GM12873 (cell line): ENCODE data around the gene NDC80.

Source experiments
- CTCF ChIP-seq: IDR thresholded peaks from 2 replicates; pipeline ENCODE4 v1.5.1; 2012; ENCODE audit warnings: low read depth, mild to moderate bottlenecking, moderate library complexity, low read length, control low read depth; ENCODE audit not compliant: insufficient read depth; ENCODE audit errors: missing control alignments

NDC80 gene

GRCh38 chr18:2571200-2572170, at the start of gene NDC80, which contains the start of gene METTL4:
Gene NDC80, plus strand, starts transcription at chr18:2571557. Its CDS starts 1,429 bp downstream, at chr18:2572986.
Gene METTL4, minus strand, starts transcription at chr18:2571505. Its CDS starts 4,289 bp downstream, at chr18:2567216.
- no peak for TF ChIP-seq CTCF

DNA sequence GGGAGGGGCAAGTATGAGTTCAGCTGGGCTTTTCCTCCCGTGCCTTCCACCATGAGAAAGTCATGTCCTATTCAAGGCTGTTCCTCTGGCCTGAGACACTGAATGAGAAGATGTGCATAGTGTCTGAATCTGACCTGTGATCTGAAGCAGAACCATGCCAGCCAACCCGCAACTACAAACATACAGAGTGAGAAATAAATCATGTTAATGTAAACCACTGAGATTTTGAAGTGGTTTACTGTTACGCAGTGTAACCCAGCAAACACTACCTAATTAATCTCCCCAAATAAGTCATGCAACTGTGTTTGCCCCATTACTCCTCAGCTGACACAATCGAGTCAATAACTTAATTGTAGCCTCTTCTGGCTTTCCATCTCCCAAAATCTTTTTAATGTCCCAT, 49.2 kb upstream of the NDC80 start:
- TF ChIP-seq CTCF, result no peak

DNA sequence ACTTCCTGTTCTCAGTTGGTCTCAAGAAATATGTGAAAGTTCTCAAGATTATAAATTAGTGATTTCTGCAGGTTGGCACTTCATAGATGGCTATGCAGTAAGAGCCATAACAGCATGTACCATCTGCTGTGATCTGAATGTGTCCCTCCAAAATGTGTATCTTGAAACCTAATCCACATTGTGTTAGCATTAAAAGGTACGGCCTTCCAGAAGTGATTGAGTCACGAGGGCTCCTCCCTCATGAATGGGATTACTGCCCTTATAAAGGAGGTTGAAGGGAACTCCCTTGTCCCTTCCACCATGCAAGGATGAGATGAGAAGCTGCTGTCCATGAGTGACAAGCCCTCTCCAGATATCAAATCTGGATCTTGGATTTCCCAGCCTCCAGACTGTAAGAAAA, 45.0 kb upstream of the NDC80 start:
- no peak for TF ChIP-seq CTCF

- no peak for TF ChIP-seq CTCF
Observed at GRCh38 chr18:2529154-2529553, 42.2 kb upstream of the NDC80 start.

DNA sequence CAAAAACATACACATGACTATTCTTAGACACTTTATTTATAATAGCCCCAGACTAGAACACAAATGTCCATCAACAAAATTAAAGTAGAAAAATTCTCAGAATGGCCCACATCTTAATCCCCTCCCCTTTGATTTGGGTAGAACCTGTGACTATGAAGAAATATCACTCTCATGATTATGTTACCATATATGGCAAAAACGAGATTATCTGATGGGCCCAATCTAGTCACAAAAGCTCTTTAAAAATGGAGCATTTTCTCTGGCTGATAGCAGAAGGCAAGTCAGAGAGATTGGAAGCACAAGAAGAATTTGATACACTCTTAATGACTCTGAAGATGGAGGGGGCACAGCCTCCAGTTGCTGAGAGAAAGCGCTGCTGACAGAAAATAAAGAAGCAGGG, 39.6 kb upstream of the NDC80 start:
- TF ChIP-seq CTCF, result no peak

DNA sequence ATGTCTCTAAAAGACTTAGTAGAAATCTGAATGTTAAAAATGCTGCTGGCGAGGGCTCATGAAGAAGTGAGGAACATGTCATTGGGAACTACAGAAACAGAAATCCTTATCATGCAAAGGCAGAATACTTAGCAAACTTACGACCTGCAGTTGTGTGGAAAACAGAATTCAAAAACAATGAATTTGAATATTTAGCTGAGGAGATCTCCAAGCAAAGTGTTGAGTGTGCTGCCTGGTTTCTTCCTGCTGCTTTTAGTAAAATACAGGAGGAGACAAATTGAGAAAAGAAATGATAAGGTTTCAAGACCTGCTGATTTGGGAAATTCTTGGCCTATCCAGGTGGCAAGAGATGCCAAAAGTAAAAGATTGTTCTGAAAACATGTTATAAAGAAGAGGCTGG, 38.6 kb upstream of the NDC80 start:
- TF ChIP-seq CTCF, result no peak

GRCh38 chr18:2534906-2535305, 36.5 kb upstream of the NDC80 start:
- no peak for TF ChIP-seq CTCF
